Non-pigmented ciliary epithelial cell (primary cell): ENCODE data around the gene TAMM41.
"Not testable (repeated sequence)": the region's sequence is repeated elsewhere in the genome, so short reads cannot be mapped to it uniquely, and the experiment has no call there.

Source experiments
- DNase-seq: peaks from one replicate; pipeline ENCODE4 v3.0.0-alpha.2; 2010; ENCODE audit warnings: low read depth

Gene TAMM41

GRCh38 chr3:11846281-11847266, at the start of gene TAMM41:
TAMM41 (minus strand) TSS chr3:11846885; CDS start chr3:11846636, 249 bp downstream.
- peak; percentile 62 for DNase-seq

GRCh38 chr3:11878837-11879236, 32.2 kb upstream of the TAMM41 start:
- no peak for DNase-seq

- DNase-seq, result not testable (repeated sequence)
Measured at GRCh38 chr3:11874707-11875106, 28.0 kb upstream of the TAMM41 start.

GRCh38 chr3:11863739-11864138, 17.1 kb upstream of the TAMM41 start:
- not testable (repeated sequence) for DNase-seq

GRCh38 chr3:11862584-11862983, 15.9 kb upstream of the TAMM41 start:
- DNase-seq, result not testable (repeated sequence)

- DNase-seq, result not testable (repeated sequence)
Measured at GRCh38 chr3:11862145-11862544, 15.5 kb upstream of the TAMM41 start.

GRCh38 chr3:11860213-11860612, 13.5 kb upstream of the TAMM41 start:
- DNase-seq, result not testable (repeated sequence)

GRCh38 chr3:11853450-11853849, 6.8 kb upstream of the TAMM41 start:
- DNase-seq, result no peak

- DNase-seq, result no peak
Measured at GRCh38 chr3:11850003-11850402, 3.3 kb upstream of the TAMM41 start.

- DNase-seq, result no peak
Measured at GRCh38 chr3:11847607-11848006, 922 bp upstream of the TAMM41 start.

- DNase-seq, result no peak
Measured at GRCh38 chr3:11845651-11846050, 1.0 kb downstream of the TAMM41 start.

- no peak for DNase-seq
Measured at GRCh38 chr3:11844891-11845290, 1.8 kb downstream of the TAMM41 start.

GRCh38 chr3:11835028-11835639, 11.6 kb downstream of the TAMM41 start:
- no peak for DNase-seq

- no peak for DNase-seq
Measured at GRCh38 chr3:11832981-11833905, 13.4 kb downstream of the TAMM41 start.

GRCh38 chr3:11829416-11829815, 17.3 kb downstream of the TAMM41 start:
- DNase-seq, result no peak

GRCh38 chr3:11826628-11827265, 19.9 kb downstream of the TAMM41 start:
- DNase-seq, result no peak

- no peak for DNase-seq
Measured at GRCh38 chr3:11825301-11825700, 21.4 kb downstream of the TAMM41 start.

GRCh38 chr3:11820531-11821041, 26.1 kb downstream of the TAMM41 start:
- DNase-seq, result no peak

- DNase-seq, result no peak
Measured at GRCh38 chr3:11819146-11819689, 27.5 kb downstream of the TAMM41 start.

- DNase-seq, result no peak
Measured at GRCh38 chr3:11818033-11818432, 28.7 kb downstream of the TAMM41 start.

GRCh38 chr3:11815111-11815510, 31.6 kb downstream of the TAMM41 start:
- DNase-seq, result no peak
